B cell (primary cell): ENCODE data around the gene ANK2. TPM values are rescaled to one million over a fixed set of nuclear protein-coding genes. Genes with fewer than 3 reads are reported as not detected.
A peak's percentile ranks its signal among the peaks of the same experiment; 100 is the strongest.

Source experiments
- ATAC-seq: fragments of 200-7000 bp; cut with Tn5 transposase; one replicate; pipeline ENCODE4 v1.10.0; 2021; ENCODE audit warnings: low read depth, mild to moderate bottlenecking, moderate number of reproducible peaks, moderate library complexity
- CTCF ChIA-PET: fragments of 350-600 bp; sonication (Branson Sonifier 250); formaldehyde crosslinking; loops from one replicate; lab custom pipeline; 2021; ENCODE audit warnings: antibody characterized with exemption, inconsistent platforms; lab: Charles Lee
- POLR2A ChIA-PET: fragments of 350-600 bp; sonication (Branson Sonifier 250); formaldehyde crosslinking; loops from one replicate; lab custom pipeline; 2021; ENCODE audit warnings: antibody characterized with exemption; lab: Charles Lee
- DNase-seq: peaks from one replicate; pipeline ENCODE4 v3.0.0; 2013
- H2AFZ ChIP-seq: 2 replicates; pipeline ENCODE4 v1.6.1; 2012; ENCODE audit warnings: mild to moderate bottlenecking, low read depth, low read length; ENCODE audit not compliant: insufficient read depth, poor library complexity, severe bottlenecking
- H3K27ac ChIP-seq, 2 donors: 1 replicate in 1 of 2; 2 replicates in 1 of 2; pipeline ENCODE4 v1.5.1; 2012 to 2013; ENCODE audit warnings: low read length in 2 of 2, mild to moderate bottlenecking in 2 of 2, moderate library complexity in 1 of 2
- H3K27me3 ChIP-seq, 4 experiments: fragments of 200-600 bp in 1 of 4; sonication (generic) in 1 of 4; replicated peaks in 1 of 4; 1 replicate in 2 of 4; 2 replicates in 2 of 4; pipeline versions ENCODE4 v1.6.1 to v1.7.0; 2013 to 2016; ENCODE audit warnings: low read length in 3 of 4, mild to moderate bottlenecking in 2 of 4, mixed read lengths in 1 of 4, moderate library complexity in 1 of 4; ENCODE audit not compliant: insufficient read depth in 4 of 4, control insufficient read depth in 3 of 4; ENCODE audit errors: control extremely low read depth in 1 of 4
- H3K36me3 ChIP-seq, 2 experiments: replicated peaks in 1 of 2; 1 replicate in 1 of 2; 2 replicates in 1 of 2; pipeline versions ENCODE4 v1.6.1 to v1.7.1; 2013; ENCODE audit warnings: low read length in 1 of 2; ENCODE audit not compliant: insufficient read depth in 2 of 2, control insufficient read depth in 1 of 2; ENCODE audit errors: control extremely low read depth in 1 of 2, extremely low read depth in 1 of 2
- H3K4me1 ChIP-seq, 2 donors: fragments of 200-600 bp in 1 of 2; sonication (generic) in 1 of 2; 1 replicate in 1 of 2; 2 replicates in 1 of 2; pipeline versions ENCODE4 v1.5.1 to v1.6.1; 2013 to 2017; ENCODE audit warnings: low read length in 2 of 2; ENCODE audit not compliant: control insufficient read depth in 2 of 2, insufficient read depth in 2 of 2
- H3K4me2 ChIP-seq: replicated peaks from 2 replicates; pipeline ENCODE3; 2012; ENCODE audit warnings: mild to moderate bottlenecking, low read depth, low read length; ENCODE audit not compliant: poor library complexity, severe bottlenecking
- H3K4me3 ChIP-seq, 5 experiments: fragments of 200-600 bp in 1 of 5; sonication (generic) in 1 of 5; 1 replicate in 3 of 5; 2 replicates in 2 of 5; pipeline versions ENCODE4 v1.5.1 to v1.7.0; 2011 to 2016; ENCODE audit warnings: low read length in 4 of 5, mild to moderate bottlenecking in 4 of 5, low read depth in 2 of 5, control low read depth in 1 of 5, moderate library complexity in 1 of 5; ENCODE audit not compliant: insufficient read depth in 1 of 5; ENCODE audit errors: control extremely low read depth in 1 of 5, extremely low read depth in 1 of 5
- H3K79me2 ChIP-seq: fragments of 200-600 bp; sonication (generic); one replicate; pipeline ENCODE4 v1.6.0; 2016; ENCODE audit warnings: low read length; ENCODE audit not compliant: control insufficient read depth, insufficient read depth
- H3K9ac ChIP-seq: fragments of 200-600 bp; sonication (generic); 2 replicates; pipeline ENCODE4 v1.6.1; 2017; ENCODE audit warnings: mild to moderate bottlenecking, low read length, moderate library complexity
- H3K9me3 ChIP-seq, 3 donors: one replicate each; pipeline versions ENCODE4 v1.6.1 to v1.7.1; 2013; ENCODE audit warnings: low read length in 2 of 3; ENCODE audit not compliant: control insufficient read depth in 2 of 3, insufficient read depth in 1 of 3; ENCODE audit errors: control extremely low read depth in 1 of 3
- H4K20me1 ChIP-seq: 2 replicates; pipeline ENCODE4 v1.6.0; 2012; ENCODE audit warnings: mild to moderate bottlenecking, low read length; ENCODE audit not compliant: insufficient read depth, control insufficient read depth, poor library complexity, severe bottlenecking
- H3K27ac Mint-ChIP-seq: one replicate; pipeline ENCODE4 v1.8.0; 2021; ENCODE audit warnings: mixed read lengths
- H3K27me3 Mint-ChIP-seq: one replicate; pipeline ENCODE4 v1.8.0; 2021; ENCODE audit warnings: mixed read lengths
- H3K4me1 Mint-ChIP-seq: one replicate; pipeline ENCODE4 v1.8.0; 2021; ENCODE audit warnings: mixed read lengths
- H3K4me3 Mint-ChIP-seq: one replicate; pipeline ENCODE4 v1.8.0; 2021; ENCODE audit warnings: mixed read lengths
- H3K9me3 Mint-ChIP-seq: one replicate; pipeline ENCODE4 v1.8.0; 2022; ENCODE audit warnings: mixed read lengths; ENCODE audit not compliant: insufficient read depth
- EZH2 ChIP-seq: IDR thresholded peaks from 2 replicates; pipeline ENCODE4 v1.6.1; 2012; ENCODE audit warnings: borderline replicate concordance, low read depth, mild to moderate bottlenecking, moderate library complexity, low read length; ENCODE audit not compliant: insufficient read depth, poor library complexity, severe bottlenecking
- WGBS: methylation state at CpG from one replicate; pipeline ENCODE4 v1.1.5; 2013; ENCODE audit warnings: missing lambda C conversion rate; ENCODE audit not compliant: insufficient coverage; 5-methylcytosine and 5-hydroxymethylcytosine counted together
- intact Hi-C: fragments of 100-400 bp; cut with micrococcal nuclease; formaldehyde crosslinking; loops from one replicate; pipeline ENCODE4 v1.10.0; 2022
- polyA plus RNA-seq: library from polyadenylated mRNA; depleted of rRNA; stranded (reverse); fragments of >200 nt; gene quantifications from 2 replicates; pipeline ENCODE4 v1.2.3, GENCODE V29; 2012
- total RNA-seq, 2 donors: library from RNA; stranded (reverse); fragments of 120-200 nt in 1 of 2; gene quantifications; 1 replicate in 1 of 2; 2 replicates in 1 of 2; pipeline versions ENCODE4 v1.2.3 to v1.2.4, GENCODE V29; 2013 to 2022
- TF ChIP-seq, protein P1 (sequence below): fragments of 200-600 bp; IDR thresholded peaks from one replicate; pipeline ENCODE4 v1.8.0; 2022; ENCODE audit warnings: antibody characterized with exemption, mild to moderate bottlenecking

The ANK2 gene
- total and polyA plus RNA-seq, 2 donors (not counting 1 experiment from before 2014, with no cell fraction given): 0.16 to 3.6 TPM

GRCh38 chr4:113314426-113314825 is 265.0 kb downstream of the ANK2 start:
- Mint-ChIP-seq H3K4me3 (no peak overlapping the region), H3K27ac (no peak overlapping the region), H3K4me1 (peaks cover 13% of the 10 kb centered on the region), H3K27me3 (no peaks in the 10 kb centered on the region), H3K9me3 (no peaks in the 10 kb centered on the region)
- no peak for TF ChIP-seq EZH2
- TF ChIP-seq, protein P1, sequence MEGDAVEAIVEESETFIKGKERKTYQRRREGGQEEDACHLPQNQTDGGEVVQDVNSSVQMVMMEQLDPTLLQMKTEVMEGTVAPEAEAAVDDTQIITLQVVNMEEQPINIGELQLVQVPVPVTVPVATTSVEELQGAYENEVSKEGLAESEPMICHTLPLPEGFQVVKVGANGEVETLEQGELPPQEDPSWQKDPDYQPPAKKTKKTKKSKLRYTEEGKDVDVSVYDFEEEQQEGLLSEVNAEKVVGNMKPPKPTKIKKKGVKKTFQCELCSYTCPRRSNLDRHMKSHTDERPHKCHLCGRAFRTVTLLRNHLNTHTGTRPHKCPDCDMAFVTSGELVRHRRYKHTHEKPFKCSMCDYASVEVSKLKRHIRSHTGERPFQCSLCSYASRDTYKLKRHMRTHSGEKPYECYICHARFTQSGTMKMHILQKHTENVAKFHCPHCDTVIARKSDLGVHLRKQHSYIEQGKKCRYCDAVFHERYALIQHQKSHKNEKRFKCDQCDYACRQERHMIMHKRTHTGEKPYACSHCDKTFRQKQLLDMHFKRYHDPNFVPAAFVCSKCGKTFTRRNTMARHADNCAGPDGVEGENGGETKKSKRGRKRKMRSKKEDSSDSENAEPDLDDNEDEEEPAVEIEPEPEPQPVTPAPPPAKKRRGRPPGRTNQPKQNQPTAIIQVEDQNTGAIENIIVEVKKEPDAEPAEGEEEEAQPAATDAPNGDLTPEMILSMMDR: no peak
- Histone ChIP-seq H3K27ac (no peak overlapping the region), H3K36me3 (no peaks in the 10 kb centered on the region), H3K9ac (no peak overlapping the region), H3K4me2 (no peak overlapping the region), H3K79me2 (no peaks in the 10 kb centered on the region), H3K9me3 (peaks cover 0 to 1% (median 0%) of the 10 kb centered on the region in 3 donors), H3K4me1 (peaks cover 9 to 11% of the 10 kb centered on the region in 2 donors), H4K20me1 (no peaks in the 10 kb centered on the region), H2AFZ (no peak overlapping the region), H3K27me3 (no peaks in the 10 kb centered on the region), H3K4me3 (no peak overlapping the region)
- ATAC-seq: no peak
- DNase-seq: no peak
- ChIA-PET CTCF (no interaction called here), POLR2A (no interaction called here)
- intact Hi-C loops: no loop called here
- no CpG with 5 or more reads among the region's 3 CpGs for WGBS

GRCh38 chr4:113316879-113317278 is 267.4 kb downstream of the ANK2 start:
- peak overlapping the region; percentile 76 for H3K27ac Mint-ChIP-seq
- peaks cover 0 to 1% (median 0%) of the 10 kb centered on the region in 3 donors for H3K9me3 ChIP-seq
- peaks cover 9 to 11% of the 10 kb centered on the region in 2 donors for H3K4me1 ChIP-seq
- H3K4me2 ChIP-seq: peak overlapping the region; percentile 44
- peak overlapping the region; percentile 36 for H3K9ac ChIP-seq
- no peaks in the 10 kb centered on the region for H3K27me3 ChIP-seq
- no peaks in the 10 kb centered on the region for H4K20me1 ChIP-seq
- peak overlapping the region; percentile 67 for H3K4me3 Mint-ChIP-seq
- ATAC-seq: peak; percentile 70
- H2AFZ ChIP-seq: peak overlapping the region; percentile 58
- POLR2A ChIA-PET: no interaction called here
- H3K27ac ChIP-seq: peak overlapping the region; percentile 5 to 56
- H3K79me2 ChIP-seq: no peaks in the 10 kb centered on the region
- intact Hi-C loops: no loop called here
- WGBS: 0% methylated on average over 1 of the region's 4 CpGs
- TF ChIP-seq EZH2: no peak
- TF ChIP-seq, protein P1: no peak
- no peaks in the 10 kb centered on the region for H3K27me3 Mint-ChIP-seq
- peak; percentile 50 for DNase-seq
- H3K4me1 Mint-ChIP-seq: peaks cover 11% of the 10 kb centered on the region
- no peaks in the 10 kb centered on the region for H3K36me3 ChIP-seq
- CTCF ChIA-PET: interaction anchor here (1.0 kb wide), 1 partner anchor 78 kb away, joined by 3 read pairs; no protein-coding TSS in a partner anchor
- no peaks in the 10 kb centered on the region for H3K9me3 Mint-ChIP-seq
- no peak overlapping the region for H3K4me3 ChIP-seq
